HG02642 (cell line): ENCODE data around the gene MOK.
"Not testable (repeated sequence)": the region's sequence is repeated elsewhere in the genome, so short reads cannot be mapped to it uniquely, and the experiment has no call there.

Source experiments
- ATAC-seq: cut with Tn5 transposase; IDR thresholded peaks from one replicate; pipeline ENCODE4 v1.9.1; 2021; ENCODE audit warnings: mild to moderate bottlenecking; ENCODE audit not compliant: unreplicated experiment, poor library complexity

Gene MOK

DNA sequence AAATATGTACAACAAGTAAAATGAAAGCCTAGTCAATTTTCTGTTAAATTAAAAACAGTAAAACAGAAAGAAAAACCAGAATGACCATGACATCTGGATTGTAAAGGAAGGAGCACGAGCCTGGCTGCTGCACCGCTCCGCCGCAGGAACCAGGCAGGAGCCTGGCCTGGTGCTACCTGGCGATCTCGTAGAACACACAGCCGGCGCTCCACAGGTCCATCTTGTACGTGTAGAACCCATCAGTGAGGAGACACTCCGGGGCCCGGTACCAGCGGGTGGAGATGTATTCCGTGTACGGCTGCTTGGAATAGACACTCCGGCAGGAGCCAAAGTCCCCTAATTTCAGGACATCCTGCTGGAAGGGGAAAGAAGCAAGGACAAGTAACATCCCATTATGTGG, 54.3 kb downstream of the MOK start:
- no peak for ATAC-seq

- ATAC-seq = no peak
These were observed 55.0 kb downstream of the MOK start for GRCh38 chr14:102249981-102250380.

DNA sequence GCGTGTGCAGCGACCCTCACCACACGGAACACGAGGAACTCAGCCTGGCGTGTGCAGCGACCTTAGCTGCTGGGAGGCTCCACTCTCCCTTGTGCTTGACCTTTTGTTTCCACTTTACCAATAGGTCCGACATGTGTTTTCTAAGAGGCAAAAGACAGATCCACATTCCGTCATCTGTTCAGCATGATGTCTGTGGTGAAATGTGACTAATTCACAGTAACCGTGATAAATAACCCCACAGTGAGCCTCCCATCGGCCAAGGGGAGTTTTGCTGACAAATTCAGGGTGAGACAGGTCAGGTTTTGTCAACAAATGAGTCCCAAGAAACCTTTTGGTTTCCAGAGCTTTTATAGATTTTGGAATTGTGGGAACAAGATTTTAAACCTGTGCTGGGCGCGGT, 55.9 kb downstream of the MOK start:
- ATAC-seq = no peak

DNA sequence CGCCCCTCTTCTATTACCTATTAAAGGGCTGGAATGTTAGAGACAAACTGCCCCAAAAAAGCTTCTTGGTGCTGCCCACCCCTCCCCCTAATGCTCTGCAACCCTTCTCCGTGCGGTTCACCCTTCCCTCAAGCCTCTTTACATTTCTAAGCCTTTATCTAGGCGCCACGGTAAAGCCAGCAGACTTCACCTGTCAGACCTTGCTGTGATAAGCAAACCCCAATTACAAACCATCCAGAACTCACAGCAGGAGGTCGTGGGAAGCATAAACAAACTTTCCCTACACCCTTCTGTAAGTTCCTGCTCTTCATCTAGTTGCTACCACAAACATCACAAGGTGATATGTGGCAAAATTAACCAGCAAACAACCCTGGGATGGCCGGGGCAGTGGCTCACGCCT, 56.8 kb downstream of the MOK start:
- no peak for ATAC-seq

- ATAC-seq = no peak
These were observed 58.9 kb downstream of the MOK start for GRCh38 chr14:102246071-102246470.

GRCh38 chr14:102243795-102244194, 61.2 kb downstream of the MOK start:
- ATAC-seq = not testable (repeated sequence)

- no peak for ATAC-seq
These were observed 63.8 kb downstream of the MOK start for GRCh38 chr14:102241147-102241546.

GRCh38 chr14:102240481-102240880, 64.5 kb downstream of the MOK start:
- not testable (repeated sequence) for ATAC-seq

DNA sequence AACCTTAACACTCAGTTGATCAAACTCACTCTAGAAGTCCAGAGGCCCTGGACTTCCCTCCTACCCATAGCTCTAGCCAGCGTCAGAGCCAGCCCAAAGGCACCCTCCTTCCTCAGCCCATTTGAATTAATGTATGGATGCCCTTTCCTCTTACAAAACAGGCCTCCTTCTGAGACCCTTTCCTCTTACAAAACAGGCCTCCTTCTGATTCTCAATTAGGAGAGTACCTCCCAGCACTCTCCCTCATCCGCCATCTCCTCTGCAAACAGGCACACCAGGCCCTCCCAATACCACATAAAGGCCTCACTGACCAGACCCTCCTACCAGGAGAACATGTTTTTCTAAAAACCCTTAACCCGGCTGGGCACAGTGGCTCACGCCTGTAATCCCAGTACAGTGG, 65.7 kb downstream of the MOK start:
- ATAC-seq = no peak

- no peak for ATAC-seq
These were observed 66.2 kb downstream of the MOK start for GRCh38 chr14:102238766-102239165.

DNA sequence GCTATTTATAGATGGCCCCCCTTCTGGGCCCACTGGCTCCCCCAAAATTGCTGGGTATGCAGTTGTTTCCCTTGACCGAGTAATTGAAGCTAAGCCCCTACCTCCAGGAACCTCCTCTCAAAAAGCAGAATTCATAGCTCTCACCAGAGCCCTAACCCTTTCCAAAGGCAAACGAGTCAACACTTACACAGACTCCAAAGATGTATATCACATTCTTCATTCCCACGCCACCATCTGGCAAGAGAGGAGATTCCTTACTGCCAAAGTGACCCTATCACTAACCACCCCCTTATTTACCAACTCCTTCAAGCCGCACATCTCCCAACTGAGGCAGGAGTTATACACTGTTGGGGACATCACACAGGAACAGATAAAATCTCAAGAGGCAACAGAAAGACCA, 66.8 kb downstream of the MOK start:
- no peak for ATAC-seq

DNA sequence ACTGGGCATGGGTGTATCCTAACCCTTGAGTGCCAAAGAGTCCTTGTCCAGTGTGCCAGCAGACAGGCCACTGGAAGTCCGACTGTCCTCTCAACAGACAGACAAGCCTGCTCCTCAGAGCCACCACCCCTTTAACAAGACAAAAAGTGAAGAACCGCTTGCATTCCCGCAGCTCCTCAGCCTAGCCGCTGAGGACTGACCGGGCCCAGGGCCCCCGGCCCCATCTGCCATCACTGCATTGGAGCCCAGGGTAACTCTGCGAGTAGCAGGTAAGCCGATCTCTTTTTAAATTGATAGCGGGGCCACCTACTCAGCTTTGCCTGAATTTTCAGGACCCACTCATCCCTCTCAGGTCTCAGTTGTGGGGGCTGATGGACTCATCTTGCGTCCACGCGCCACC, 68.9 kb downstream of the MOK start:
- no peak for ATAC-seq

- peak; percentile 70 for ATAC-seq
These were observed 69.6 kb downstream of the MOK start for GRCh38 chr14:102235275-102235897.

- no peak for ATAC-seq
These were observed 70.4 kb downstream of the MOK start for GRCh38 chr14:102234331-102235264.

- no peak for ATAC-seq
These were observed 71.9 kb downstream of the MOK start for GRCh38 chr14:102233081-102233480.

- ATAC-seq = no peak
These were observed 72.7 kb downstream of the MOK start for GRCh38 chr14:102232348-102232625.

DNA sequence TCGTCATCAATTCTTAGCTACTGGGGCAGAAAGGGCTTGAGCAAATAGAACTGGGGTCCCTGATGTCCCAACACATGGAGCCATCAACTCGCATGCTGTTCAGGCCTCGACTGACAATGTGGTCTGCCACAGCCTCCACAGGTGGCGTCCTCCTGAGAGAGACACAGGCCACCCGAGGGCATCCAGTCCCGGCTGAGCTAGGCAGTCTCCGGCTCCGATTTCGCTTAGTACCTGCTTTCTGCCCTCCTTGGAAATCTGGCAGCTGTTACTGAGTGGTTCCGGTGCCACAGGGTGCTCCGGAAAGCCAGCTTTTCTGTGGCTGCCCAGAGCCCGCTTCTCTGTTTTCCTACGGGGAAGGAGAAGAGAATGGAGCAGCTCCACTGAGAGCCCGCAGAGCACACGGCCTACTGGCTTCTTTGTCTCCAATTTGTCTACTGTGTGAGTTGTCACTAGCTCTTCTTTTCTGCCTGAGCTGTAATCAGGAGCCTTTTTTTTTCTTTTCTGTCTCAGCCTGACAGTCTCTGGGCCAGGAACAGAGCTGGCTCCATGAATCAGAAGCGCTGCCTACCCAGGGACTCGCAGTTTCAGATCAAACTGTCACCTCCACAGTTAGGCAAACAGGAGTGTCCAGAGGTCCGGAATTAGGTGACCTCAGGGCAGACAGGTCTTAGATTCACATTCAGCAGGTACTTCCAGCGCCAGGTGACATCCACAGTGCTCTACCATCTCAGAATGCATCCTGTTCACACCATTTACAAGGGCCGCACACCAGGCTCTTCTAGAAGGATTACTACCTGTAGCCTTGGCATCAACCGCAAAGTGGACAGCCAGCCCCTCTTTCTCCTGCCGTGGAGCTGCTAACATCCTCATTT, 73.3 kb downstream of the MOK start:
- ATAC-seq = no peak

DNA sequence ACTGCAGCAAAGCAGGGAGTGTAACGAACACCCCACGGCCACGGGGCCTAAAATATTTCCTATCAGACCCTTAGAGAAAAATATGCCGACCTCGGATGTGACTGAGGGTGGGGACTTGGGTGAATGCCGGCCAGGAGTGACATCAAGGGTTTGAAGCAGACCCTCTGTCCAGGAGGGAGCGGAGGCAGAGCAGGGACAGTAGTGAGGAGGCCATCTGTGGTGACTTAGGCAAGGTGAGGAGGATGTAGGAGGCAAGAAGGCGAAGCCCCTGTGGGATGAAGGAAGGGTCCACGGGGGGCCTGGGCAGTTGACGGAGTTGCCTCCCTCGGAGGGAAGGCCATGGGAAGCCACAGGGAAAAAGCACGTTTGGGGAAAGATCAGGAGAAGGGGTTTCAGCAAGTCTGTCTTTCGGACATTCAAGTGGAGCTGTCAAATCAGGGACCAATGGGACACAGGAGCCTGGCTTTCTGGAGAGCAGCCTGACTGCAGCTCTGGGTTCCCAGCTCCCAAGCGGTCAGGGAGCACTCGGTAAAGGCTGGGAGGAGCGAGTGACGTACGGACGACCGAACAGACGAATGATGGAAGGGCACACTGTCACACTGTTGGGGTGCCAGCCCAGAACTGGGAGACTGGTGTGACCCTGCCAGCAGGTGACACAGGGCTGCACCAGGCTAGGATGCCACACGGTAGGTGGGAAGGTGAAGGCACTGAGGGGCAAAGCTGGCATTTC, 74.3 kb downstream of the MOK start:
- no peak for ATAC-seq

DNA sequence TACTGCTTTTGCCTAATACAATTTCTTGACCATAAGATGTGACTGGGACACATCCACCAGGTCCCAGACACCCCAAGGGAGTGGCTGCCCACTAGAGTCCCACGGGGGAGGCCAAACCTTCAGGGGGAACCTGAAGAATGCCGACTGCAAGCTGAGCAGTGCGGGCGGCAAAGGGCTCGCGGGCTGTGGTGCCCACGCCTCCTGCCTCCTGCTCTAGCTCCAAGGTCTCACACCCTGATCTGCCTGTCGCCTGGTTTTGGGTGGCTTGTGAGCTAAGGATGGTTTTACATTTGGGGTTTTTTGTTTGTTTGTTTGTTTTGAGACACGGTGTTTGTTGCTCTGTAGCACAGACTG, 75.2 kb downstream of the MOK start:
- ATAC-seq = no peak

GRCh38 chr14:102229071-102229738, 75.8 kb downstream of the MOK start:
- ATAC-seq = no peak
